ENCODE data around the gene SIRPB2.

GRCh38 chr20:1491860-1492642 lies 831 bp upstream of the SIRPB2 start:
- TF ChIP-seq CTCF (conservative IDR thresholded peaks at IDR 0.05; ENCODE audit: low read length) (no peak), EZH2phosphoT487 (IDR thresholded peaks at IDR 0.05; ENCODE audit: borderline replicate concordance, low read depth, low read length) (no peak)

All from OCI-LY7 (cell line).